GM18951 (cell line): ENCODE measurements around the gene OR52A1.

ENCODE experiments used
- POLR2A ChIP-seq: IDR thresholded peaks from 4 replicates; pipeline ENCODE4 v1.6.1; 2011; ENCODE audit warnings: mild to moderate bottlenecking; ENCODE audit not compliant: insufficient read length, insufficient read depth; ENCODE audit errors: extremely low read depth
- in situ Hi-C: fragments of 300-500 bp; cut with MboI; formaldehyde crosslinking; loops from one replicate; pipeline ENCODE4 v1.12.0; 2022; ENCODE audit warnings: low sequenced_read_pairs, mixed read lengths, inconsistent platforms; ENCODE audit not compliant: unreplicated experiment

The OR52A1 gene

DNA sequence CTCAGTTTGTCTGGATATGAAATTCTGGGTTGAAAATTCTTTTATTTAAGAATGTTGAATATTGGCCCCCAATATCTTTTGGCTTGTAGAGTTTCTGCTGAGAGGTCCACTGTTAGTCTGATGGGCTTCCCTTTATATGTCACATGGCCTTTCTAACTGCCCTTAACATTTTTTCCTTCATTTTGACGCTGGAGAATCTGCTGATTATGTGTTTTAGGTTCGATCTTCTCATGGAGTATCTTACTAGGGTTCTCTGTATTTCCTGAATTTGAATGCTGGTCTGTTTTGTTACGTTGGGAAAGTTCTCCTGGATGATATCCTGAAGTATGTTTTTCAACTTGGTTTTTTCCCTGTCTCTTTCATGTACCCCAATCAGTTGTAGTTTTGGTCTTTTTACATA is 39.2 kb downstream of the OR52A1 start:
- in situ Hi-C loops = no loop called here
- no peak for TF ChIP-seq POLR2A

DNA sequence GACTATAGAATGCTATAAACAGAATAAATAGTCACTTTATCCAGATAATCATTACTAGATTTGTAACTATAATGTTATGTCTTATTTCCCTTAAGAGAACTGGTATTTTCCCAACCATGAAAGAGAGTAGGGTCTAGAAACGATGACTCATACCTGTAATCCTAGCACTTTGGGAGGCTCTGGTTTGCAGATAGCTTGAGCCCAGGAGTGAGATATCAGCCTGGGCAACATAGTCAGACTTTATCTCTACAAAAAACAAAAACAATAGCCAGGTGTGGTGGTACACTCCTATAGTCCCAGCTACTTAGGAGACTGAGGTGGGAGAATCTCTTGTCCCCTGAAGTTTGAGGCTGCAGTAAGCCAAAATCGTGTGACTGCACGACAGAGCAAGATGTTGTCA is 47.3 kb downstream of the OR52A1 start:
- TF ChIP-seq POLR2A = no peak
- in situ Hi-C loops = no loop called here

GRCh38 chr11:5103066-5103465 is 51.5 kb downstream of the OR52A1 start:
- TF ChIP-seq POLR2A = no peak

DNA sequence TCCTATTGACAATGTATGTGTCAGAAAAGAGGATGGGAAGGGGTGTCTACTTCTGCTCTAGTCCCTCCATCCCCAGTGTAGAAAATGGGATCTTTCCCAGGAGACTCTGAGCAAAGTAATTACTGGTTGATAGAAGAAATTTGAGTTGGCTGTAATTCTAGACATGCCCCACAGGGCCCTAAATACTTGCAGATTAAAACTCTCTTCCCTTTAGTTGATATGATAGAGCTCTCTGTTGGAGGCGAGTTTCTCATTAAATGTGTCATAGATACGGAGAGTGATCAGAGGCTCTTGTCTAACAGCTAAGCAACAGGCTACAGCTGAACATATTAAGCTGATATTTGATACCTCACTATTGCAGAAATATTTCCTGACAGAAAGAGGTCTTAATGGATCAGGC is 52.3 kb downstream of the OR52A1 start:
- in situ Hi-C loops = no loop called here
- TF ChIP-seq POLR2A = no peak

More at GRCh38 chr11:5103066-5103465, 51.5 kb downstream of the OR52A1 start:
- in situ Hi-C loops = no loop called here

DNA sequence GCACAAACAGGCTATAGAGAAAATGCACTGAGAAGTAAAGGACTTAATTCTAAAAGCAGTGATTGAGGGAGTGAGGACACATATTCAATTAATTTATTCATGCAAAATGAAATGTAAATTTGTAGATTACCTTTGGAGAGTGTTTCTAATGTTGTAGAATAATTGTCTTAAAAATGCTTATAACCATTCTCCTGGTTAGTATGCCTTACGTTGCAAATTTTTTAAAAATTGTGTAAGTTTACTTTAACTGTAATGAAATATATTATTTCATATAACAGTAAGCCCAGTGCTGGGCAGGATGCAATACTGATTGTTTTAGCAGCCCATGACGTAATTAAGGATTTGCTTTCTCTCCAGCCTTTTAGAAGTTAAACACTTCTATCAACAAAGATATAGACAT is 58.5 kb downstream of the OR52A1 start:
- TF ChIP-seq POLR2A = no peak
- in situ Hi-C loops = no loop called here
